ENCODE measurements around the gene SHISA5. TPM values are rescaled to one million over a fixed set of nuclear protein-coding genes. Genes with fewer than 3 reads are reported as not detected.

Gene SHISA5
- total and polyA plus RNA-seq, 2 experiments from 2014 or later, result 146 to 166 TPM

DNA sequence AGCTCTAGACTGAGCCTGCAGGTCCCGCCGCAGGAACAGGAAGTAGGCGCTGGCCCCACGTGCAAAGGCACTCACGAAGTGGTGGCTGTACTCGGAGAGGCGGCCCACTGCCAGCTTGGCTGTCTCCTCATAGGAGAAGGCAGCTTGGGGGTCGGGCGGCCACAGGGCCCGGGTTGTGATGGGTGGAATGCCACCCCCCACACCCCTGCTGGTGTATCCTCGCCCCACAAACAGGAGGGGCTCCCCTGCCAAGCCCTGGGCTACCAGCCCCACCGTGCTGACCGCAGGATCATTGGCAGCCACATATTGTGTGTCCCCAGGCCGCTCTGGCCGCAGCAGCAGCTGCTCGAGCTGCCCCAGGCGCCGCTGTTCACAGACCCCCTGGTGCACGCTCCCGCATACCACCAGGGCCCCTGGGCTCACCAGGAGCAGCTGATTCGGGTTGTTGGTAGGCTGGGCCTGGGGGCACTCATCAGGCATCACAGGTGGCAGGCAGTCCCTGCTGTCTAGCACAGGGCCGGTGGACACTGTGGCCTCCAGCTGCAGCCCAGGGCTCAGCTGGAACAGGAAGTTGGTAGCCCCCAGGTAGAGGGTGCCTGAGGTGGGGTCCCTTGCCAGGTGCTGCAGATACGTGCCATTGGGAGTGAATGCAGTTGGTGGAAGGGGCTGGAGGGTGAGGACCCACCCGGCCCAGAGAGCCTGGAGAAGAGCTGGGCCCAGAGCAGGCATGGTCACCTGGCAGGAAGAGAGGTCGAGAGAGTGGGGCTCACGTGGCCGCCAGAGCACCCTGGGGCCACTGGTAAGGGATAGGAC is 79.9 kb downstream of the SHISA5 start:
- Mint-ChIP-seq H3K27ac (no peak overlapping the region), H3K9me3 (peaks cover 3% of the 10 kb centered on the region; the same call in 1 of the 3 replicates), H3K4me3 (peak overlapping the region; percentile 17; the same call in 1 of the 3 replicates), H3K27me3 (ENCODE audit: insufficient read depth, low read depth, poor library complexity) (peaks cover 14% of the 10 kb centered on the region), H3K36me3 (ENCODE audit: low read depth) (peaks cover 41% of the 10 kb centered on the region), H3K4me1 (peaks cover 39% of the 10 kb centered on the region)
- no peak overlapping the region for H3K4me3 ChIP-seq
- H3K27ac ChIP-seq (ENCODE audit: low read depth), result no peak overlapping the region
- TF ChIP-seq ZNF331 (CRISPR knock-in tag; IDR thresholded peaks at IDR 0.05; ENCODE audit: low read depth) (no peak), ZNF114 (CRISPR knock-in tag; IDR thresholded peaks at IDR 0.05) (no peak), EZH2 (IDR thresholded peaks at IDR 0.05; ENCODE audit: low read depth, unreplicated experiment) (no peak), POLR2AphosphoS5 (IDR thresholded peaks at IDR 0.05; ENCODE audit: low read depth) (no peak), JUNB (IDR thresholded peaks at IDR 0.05; ENCODE audit: unreplicated experiment) (no peak), CREB1 (CRISPR knock-in tag; IDR thresholded peaks at IDR 0.05; ENCODE audit: low read depth) (no peak), EZH2phosphoT487 (IDR thresholded peaks at IDR 0.05; ENCODE audit: unreplicated experiment) (no peak), NANOG (IDR thresholded peaks at IDR 0.05; ENCODE audit: borderline replicate concordance) (no peak), STAT1 (IDR thresholded peaks at IDR 0.05; ENCODE audit: unreplicated experiment) (no peak)
- TF ChIP-seq, protein P1, sequence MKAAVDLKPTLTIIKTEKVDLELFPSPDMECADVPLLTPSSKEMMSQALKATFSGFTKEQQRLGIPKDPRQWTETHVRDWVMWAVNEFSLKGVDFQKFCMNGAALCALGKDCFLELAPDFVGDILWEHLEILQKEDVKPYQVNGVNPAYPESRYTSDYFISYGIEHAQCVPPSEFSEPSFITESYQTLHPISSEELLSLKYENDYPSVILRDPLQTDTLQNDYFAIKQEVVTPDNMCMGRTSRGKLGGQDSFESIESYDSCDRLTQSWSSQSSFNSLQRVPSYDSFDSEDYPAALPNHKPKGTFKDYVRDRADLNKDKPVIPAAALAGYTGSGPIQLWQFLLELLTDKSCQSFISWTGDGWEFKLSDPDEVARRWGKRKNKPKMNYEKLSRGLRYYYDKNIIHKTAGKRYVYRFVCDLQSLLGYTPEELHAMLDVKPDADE (IDR thresholded peaks at IDR 0.05), result no peak
- TF ChIP-seq, protein P2, sequence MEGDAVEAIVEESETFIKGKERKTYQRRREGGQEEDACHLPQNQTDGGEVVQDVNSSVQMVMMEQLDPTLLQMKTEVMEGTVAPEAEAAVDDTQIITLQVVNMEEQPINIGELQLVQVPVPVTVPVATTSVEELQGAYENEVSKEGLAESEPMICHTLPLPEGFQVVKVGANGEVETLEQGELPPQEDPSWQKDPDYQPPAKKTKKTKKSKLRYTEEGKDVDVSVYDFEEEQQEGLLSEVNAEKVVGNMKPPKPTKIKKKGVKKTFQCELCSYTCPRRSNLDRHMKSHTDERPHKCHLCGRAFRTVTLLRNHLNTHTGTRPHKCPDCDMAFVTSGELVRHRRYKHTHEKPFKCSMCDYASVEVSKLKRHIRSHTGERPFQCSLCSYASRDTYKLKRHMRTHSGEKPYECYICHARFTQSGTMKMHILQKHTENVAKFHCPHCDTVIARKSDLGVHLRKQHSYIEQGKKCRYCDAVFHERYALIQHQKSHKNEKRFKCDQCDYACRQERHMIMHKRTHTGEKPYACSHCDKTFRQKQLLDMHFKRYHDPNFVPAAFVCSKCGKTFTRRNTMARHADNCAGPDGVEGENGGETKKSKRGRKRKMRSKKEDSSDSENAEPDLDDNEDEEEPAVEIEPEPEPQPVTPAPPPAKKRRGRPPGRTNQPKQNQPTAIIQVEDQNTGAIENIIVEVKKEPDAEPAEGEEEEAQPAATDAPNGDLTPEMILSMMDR (conservative IDR thresholded peaks at IDR 0.05; ENCODE audit: low read depth in 2 of 2), result no peak
- TF ChIP-seq, protein P3, sequence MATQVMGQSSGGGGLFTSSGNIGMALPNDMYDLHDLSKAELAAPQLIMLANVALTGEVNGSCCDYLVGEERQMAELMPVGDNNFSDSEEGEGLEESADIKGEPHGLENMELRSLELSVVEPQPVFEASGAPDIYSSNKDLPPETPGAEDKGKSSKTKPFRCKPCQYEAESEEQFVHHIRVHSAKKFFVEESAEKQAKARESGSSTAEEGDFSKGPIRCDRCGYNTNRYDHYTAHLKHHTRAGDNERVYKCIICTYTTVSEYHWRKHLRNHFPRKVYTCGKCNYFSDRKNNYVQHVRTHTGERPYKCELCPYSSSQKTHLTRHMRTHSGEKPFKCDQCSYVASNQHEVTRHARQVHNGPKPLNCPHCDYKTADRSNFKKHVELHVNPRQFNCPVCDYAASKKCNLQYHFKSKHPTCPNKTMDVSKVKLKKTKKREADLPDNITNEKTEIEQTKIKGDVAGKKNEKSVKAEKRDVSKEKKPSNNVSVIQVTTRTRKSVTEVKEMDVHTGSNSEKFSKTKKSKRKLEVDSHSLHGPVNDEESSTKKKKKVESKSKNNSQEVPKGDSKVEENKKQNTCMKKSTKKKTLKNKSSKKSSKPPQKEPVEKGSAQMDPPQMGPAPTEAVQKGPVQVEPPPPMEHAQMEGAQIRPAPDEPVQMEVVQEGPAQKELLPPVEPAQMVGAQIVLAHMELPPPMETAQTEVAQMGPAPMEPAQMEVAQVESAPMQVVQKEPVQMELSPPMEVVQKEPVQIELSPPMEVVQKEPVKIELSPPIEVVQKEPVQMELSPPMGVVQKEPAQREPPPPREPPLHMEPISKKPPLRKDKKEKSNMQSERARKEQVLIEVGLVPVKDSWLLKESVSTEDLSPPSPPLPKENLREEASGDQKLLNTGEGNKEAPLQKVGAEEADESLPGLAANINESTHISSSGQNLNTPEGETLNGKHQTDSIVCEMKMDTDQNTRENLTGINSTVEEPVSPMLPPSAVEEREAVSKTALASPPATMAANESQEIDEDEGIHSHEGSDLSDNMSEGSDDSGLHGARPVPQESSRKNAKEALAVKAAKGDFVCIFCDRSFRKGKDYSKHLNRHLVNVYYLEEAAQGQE (IDR thresholded peaks at IDR 0.05; ENCODE audit: unreplicated experiment), result no peak
- TF ChIP-seq, protein P4, sequence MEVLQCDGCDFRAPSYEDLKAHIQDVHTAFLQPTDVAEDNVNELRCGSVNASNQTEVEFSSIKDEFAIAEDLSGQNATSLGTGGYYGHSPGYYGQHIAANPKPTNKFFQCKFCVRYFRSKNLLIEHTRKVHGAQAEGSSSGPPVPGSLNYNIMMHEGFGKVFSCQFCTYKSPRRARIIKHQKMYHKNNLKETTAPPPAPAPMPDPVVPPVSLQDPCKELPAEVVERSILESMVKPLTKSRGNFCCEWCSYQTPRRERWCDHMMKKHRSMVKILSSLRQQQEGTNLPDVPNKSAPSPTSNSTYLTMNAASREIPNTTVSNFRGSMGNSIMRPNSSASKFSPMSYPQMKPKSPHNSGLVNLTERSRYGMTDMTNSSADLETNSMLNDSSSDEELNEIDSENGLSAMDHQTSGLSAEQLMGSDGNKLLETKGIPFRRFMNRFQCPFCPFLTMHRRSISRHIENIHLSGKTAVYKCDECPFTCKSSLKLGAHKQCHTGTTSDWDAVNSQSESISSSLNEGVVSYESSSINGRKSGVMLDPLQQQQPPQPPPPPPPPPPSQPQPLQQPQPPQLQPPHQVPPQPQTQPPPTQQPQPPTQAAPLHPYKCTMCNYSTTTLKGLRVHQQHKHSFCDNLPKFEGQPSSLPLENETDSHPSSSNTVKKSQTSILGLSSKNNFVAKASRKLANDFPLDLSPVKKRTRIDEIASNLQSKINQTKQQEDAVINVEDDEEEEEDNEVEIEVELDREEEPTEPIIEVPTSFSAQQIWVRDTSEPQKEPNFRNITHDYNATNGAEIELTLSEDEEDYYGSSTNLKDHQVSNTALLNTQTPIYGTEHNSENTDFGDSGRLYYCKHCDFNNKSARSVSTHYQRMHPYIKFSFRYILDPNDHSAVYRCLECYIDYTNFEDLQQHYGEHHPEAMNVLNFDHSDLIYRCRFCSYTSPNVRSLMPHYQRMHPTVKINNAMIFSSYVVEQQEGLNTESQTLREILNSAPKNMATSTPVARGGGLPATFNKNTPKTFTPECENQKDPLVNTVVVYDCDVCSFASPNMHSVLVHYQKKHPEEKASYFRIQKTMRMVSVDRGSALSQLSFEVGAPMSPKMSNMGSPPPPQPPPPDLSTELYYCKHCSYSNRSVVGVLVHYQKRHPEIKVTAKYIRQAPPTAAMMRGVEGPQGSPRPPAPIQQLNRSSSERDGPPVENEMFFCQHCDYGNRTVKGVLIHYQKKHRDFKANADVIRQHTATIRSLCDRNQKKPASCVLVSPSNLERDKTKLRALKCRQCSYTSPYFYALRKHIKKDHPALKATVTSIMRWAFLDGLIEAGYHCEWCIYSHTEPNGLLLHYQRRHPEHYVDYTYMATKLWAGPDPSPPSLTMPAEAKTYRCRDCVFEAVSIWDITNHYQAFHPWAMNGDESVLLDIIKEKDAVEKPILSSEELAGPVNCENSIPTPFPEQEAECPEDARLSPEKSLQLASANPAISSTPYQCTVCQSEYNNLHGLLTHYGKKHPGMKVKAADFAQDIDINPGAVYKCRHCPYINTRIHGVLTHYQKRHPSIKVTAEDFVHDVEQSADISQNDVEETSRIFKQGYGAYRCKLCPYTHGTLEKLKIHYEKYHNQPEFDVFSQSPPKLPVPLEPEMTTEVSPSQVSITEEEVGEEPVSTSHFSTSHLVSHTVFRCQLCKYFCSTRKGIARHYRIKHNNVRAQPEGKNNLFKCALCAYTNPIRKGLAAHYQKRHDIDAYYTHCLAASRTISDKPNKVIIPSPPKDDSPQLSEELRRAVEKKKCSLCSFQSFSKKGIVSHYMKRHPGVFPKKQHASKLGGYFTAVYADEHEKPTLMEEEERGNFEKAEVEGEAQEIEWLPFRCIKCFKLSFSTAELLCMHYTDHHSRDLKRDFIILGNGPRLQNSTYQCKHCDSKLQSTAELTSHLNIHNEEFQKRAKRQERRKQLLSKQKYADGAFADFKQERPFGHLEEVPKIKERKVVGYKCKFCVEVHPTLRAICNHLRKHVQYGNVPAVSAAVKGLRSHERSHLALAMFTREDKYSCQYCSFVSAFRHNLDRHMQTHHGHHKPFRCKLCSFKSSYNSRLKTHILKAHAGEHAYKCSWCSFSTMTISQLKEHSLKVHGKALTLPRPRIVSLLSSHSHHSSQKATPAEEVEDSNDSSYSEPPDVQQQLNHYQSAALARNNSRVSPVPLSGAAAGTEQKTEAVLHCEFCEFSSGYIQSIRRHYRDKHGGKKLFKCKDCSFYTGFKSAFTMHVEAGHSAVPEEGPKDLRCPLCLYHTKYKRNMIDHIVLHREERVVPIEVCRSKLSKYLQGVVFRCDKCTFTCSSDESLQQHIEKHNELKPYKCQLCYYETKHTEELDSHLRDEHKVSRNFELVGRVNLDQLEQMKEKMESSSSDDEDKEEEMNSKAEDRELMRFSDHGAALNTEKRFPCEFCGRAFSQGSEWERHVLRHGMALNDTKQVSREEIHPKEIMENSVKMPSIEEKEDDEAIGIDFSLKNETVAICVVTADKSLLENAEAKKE (CRISPR knock-in tag; IDR thresholded peaks at IDR 0.05), result no peak
- peaks cover 63% of the 10 kb centered on the region for H3K79me2 ChIP-seq (replicated peaks; ENCODE audit: insufficient read depth)
- H3K27me3 ChIP-seq (ENCODE audit: insufficient read depth), result no peaks in the 10 kb centered on the region
- DNase-seq (ENCODE audit: low spot score) (no peak), ATAC-seq (no peak)
- H3K36me3 ChIP-seq (ENCODE audit: insufficient read depth), result no peaks in the 10 kb centered on the region; the same call in 1 of the 2 replicates
- H3K9me2 ChIP-seq (ENCODE audit: insufficient read depth), result no peaks in the 10 kb centered on the region
- peaks cover 18% of the 10 kb centered on the region for H3K4me1 ChIP-seq (ENCODE audit: insufficient read depth)
- H3F3A ChIP-seq (replicated peaks; ENCODE audit: low read depth), result no peaks in the 10 kb centered on the region; the same call in 1 of the 2 replicates
- H2AFZ ChIP-seq, result no peak overlapping the region
- peaks cover 33% of the 10 kb centered on the region for H4K20me1 ChIP-seq (replicated peaks; ENCODE audit: insufficient read depth)
- no peak overlapping the region for H3K4me2 ChIP-seq

Data from GM23338 (cell line).